Choroid plexus epithelial cell (primary cell): Measurements from ENCODE around the gene KRTAP10-3.

Experiments used
- DNase-seq: peaks from one replicate; pipeline ENCODE4 v3.0.0-alpha.2; 2010; ENCODE audit warnings: low read depth
- H3K4me3 ChIP-seq: 2 replicates; pipeline ENCODE4 v1.5.1; 2011; ENCODE audit warnings: low read depth, mild to moderate bottlenecking, control low read depth, low read length, moderate library complexity
- CTCF ChIP-seq: conservative IDR thresholded peaks from 2 replicates; pipeline ENCODE4 v1.5.1; 2011; ENCODE audit warnings: low read depth, mild to moderate bottlenecking, control low read depth, inconsistent platforms, low read length, moderate library complexity

Gene KRTAP10-3

DNA sequence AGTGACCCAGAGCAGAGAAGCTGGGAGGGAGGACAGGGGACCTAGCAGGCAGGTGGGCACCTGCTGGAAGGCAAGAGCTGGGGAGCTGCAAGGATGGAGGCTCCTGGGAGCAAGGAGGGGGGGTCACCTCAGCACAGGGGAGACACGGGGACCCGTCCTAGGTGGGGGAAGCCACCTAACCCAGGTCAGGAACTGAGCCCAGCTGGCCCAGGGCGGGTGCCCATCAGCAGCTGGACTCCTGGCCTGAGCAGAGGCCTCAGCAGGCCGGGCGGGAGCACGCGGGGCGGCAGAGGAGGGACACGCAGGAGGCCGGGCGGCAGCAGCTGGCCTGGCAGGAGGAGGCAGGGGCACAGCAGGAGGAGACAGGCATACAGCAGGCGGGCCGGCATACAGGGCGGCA is 19.5 kb downstream of the KRTAP10-3 start:
- DNase-seq = no peak
- TF ChIP-seq CTCF = no peak

GRCh38 chr21:44537930-44538911 is 20.4 kb downstream of the KRTAP10-3 start:
- no peak overlapping the region for H3K4me3 ChIP-seq
- no peak for TF ChIP-seq CTCF
- DNase-seq = no peak

More for the DNA sequence above, 19.5 kb downstream of the KRTAP10-3 start:
- H3K4me3 ChIP-seq = no peak overlapping the region

DNA sequence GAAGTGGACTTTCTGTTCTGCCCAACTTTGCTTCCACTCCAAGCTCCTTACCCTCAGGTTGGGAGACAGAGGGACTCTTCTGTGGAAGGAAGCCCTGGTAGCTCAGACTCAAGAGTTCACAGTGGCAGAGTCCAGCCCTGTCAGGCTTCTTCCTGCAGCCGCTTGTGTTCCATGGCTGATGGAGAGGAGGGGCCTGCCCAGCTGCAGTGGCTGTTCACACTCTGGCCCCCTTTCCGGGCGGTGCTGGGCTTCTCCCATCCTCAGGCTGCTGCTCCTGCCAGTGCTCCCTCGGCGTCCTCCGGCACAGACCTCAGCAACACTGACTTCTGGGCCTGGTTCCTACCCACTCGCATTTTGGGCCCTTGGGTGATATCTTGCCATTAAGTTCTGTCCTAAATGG is 22.6 kb downstream of the KRTAP10-3 start:
- no peak overlapping the region for H3K4me3 ChIP-seq
- no peak for TF ChIP-seq CTCF
- DNase-seq = no peak

DNA sequence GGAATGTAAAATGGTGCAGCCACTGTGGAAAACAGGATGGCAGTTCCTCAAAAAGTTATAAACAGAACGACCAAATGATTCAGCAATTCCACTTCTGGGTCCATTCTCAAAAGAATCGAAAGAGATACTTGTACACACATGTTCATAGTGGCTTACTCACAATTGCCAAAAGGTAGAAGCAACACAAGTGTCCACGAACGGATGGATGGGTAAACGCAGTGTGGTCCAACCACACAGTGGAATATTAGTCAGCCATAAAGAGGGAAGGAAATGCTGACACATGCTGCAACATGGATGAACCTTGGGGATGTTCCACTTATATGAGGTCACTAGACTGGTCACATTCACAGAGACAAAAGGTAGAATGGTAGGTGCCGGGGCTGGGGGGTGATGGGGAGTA is 23.9 kb downstream of the KRTAP10-3 start:
- DNase-seq = no peak
- no peak for TF ChIP-seq CTCF
- H3K4me3 ChIP-seq = no peak overlapping the region

DNA sequence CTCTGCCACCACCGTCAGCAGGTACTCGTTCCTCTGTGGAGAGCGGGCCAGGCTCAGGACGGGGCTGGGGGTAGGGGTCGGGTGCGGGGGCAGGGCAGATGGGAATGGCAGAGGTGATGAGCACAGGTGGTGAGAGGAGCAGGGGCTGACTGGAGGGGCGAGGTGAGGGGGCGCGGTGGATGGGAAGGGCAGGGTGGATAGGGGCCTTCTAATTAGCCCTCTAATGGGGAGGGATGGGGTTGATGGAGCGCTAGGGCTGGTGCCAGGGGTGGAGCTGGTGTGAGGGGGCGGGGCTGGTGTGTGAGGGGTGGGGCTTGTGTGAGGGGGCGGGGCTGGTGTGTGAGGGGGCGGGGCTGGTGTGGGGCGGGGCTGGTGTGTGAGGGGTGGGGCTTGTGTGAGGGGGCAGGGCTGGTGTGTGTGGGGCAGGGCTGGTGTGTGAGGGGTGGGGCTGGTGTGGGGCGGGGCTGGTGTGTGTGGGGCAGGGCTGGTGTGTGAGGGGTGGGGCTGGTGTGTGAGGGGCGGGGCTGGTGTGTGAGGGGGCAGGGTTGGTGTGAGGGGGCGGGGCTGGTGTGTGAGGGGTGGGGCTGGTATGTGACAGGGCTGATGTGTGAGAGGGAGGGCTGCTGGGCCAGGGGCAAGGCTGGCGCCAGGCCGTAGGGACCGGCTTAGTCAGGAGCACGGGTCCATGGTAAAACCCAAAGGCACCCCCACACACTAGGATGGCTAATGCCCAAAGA is 24.5 kb downstream of the KRTAP10-3 start:
- DNase-seq = no peak
- no peak for TF ChIP-seq CTCF
- no peak overlapping the region for H3K4me3 ChIP-seq

- H3K4me3 ChIP-seq = no peak overlapping the region
- no peak for TF ChIP-seq CTCF
- no peak for DNase-seq
These were observed 25.3 kb downstream of the KRTAP10-3 start for GRCh38 chr21:44533121-44533890.
